Muscle of back (tissue), 13 donors: Measurements from ENCODE around the gene FHDC1. TPM values are rescaled to one million over a fixed set of nuclear protein-coding genes. Genes with fewer than 3 reads are reported as not detected.
A peak's percentile ranks its signal among the peaks of the same experiment; 100 is the strongest.
"Not testable (repeated sequence)": the region's sequence is repeated elsewhere in the genome, so short reads cannot be mapped to it uniquely, and the experiment has no call there.

Source experiments
- DNase-seq, 3 donors: peaks; one replicate each; pipeline versions ENCODE4 v3.0.0 to v3.0.0-alpha.2; 2013
- long read RNA-seq, 9 donors: transcript quantifications; one replicate each; lab custom pipeline, GENCODE V29; 2026
- polyA plus RNA-seq, 10 donors: library from polyadenylated mRNA; unstranded; fragments of 120-200 nt; gene quantifications; one replicate each; pipeline ENCODE4 v1.2.1, GENCODE V29; 2013; ENCODE audit not compliant: insufficient read length in 10 of 10

The FHDC1 gene
- 10 to 100 TPM in 2 of 10 donors, 1 to 10 TPM in 8; 5.9 to 11.5 (median 7.8) TPM for polyA plus RNA-seq
- long read RNA-seq, donor 1, result 0 reads
- long read RNA-seq, donor 2, result 0 reads
- long read RNA-seq, donor 3, result 0 reads
- long read RNA-seq, donor 4, result 0 reads
- long read RNA-seq, donor 5, full-length matches to known transcripts, result 2 of 2 reads
- long read RNA-seq, donor 5, partial matches to known transcripts, result 0 of 2 reads
- long read RNA-seq, donor 5, other reads (novel, unspliced or antisense), result 0 of 2 reads
- long read RNA-seq, donor 6, partial matches to known transcripts, result 9 of 9 reads
- long read RNA-seq, donor 6, other reads (novel, unspliced or antisense), result 0 of 9 reads
- long read RNA-seq, donor 7, result 0 reads
- long read RNA-seq, donor 8, result 0 reads
- long read RNA-seq, donor 9, result 0 reads

- peak in 1 of 3 donors; percentile 76 for DNase-seq
These were observed at the start of gene FHDC1 for GRCh38 chr4:152935631-152936445. FHDC1 (plus strand) TSS chr4:152936323; CDS start chr4:152943058, 6,735 bp downstream.

DNA sequence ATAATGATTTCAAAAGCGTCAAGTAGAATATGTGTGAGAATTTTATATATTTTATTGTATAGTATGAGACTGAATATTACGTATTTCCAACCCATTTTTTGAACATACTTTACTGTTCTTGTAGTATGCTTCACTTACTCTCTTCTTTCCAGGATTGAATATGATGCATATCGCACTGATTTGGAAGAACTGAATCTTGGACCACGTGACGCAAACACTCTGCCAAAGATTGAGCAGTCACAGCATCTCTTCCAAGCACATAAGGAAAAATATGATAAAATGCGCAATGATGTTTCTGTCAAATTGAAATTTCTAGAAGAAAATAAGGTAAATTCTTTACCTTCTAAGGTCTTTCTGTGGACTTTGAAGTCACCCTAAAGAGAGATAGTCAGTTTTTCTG lies 48.1 kb upstream of the FHDC1 start:
- DNase-seq, result no peak

DNA sequence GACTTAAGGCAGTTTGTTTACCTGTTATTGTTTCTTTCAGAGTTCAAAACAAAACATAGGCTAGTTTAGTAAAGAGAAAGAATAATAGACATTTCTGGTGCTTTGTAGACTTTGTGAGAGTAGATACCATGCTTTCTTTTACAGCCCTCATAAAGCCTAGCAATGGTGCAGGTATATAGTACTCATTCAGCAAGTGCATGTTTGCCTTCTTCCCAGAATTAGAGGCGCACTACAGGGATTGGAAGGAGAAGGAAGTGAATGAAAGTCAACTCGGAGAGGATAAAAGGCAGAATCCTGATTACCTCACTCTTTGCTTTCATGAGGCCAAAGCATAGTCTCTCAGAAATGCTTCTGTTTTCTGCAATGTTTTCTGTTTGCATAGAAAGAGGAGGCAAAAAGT lies 43.1 kb upstream of the FHDC1 start:
- no peak for DNase-seq

DNA sequence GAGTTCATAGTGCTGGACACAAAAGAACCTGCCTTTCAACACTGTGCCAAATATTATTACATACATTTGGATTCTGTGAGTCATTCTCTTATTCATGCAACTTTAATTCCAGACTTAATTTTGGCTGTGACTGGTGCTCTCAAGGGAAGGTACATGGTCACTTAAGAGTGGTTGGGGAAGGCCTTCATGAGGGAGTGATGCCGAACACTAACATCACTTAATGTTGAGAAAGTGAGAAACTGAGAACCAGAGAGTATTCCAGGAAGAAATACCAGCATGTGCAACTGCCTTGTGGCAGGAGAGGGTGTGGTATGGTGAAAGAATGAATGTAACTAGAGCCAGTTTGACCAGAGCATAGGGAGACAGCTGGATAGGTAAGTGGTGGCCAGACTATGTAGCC lies 41.5 kb upstream of the FHDC1 start:
- peak in 1 of 3 donors; percentile 25 for DNase-seq

- no peak for DNase-seq
These were observed 39.3 kb upstream of the FHDC1 start for GRCh38 chr4:152896811-152897210.

- DNase-seq, result not testable (repeated sequence)
These were observed 38.0 kb upstream of the FHDC1 start for GRCh38 chr4:152898133-152898532.

DNA sequence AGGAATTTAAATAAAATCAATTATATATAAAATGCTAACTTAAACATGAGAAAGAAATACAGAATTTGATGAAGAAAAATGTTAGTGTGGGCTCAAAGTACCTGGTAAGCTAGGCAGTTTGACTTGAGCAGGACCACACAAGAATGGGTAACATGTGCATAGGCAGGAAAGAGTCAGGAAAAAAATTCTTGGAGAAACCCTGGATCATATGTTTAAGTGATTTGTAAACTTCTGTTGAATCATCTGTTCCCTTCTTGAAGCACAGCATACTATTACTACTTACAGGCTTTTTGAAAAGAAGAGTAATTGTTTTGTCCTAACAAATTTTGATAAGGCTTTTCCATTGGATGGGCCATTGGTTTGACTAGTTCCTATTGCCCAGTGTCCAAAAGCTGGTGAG lies 37.5 kb upstream of the FHDC1 start:
- DNase-seq, result no peak

DNA sequence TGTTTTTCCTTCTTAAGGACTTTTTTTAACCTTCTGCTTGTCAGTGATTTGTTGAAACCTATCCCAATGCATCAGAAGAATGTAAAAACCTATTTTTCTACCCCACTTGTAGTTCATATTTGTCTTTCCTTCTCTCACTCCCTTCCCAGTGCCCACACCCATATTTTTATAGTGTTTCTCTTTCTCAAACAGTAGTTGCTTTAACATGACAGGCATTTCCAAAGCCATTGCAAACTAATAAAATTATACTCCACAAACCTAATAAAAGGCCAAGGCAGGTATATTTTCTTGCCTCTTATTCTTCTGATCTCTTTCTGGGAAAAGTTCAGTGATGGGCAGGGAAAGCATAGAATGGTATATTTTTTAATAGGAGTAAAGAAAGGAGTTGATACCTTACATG lies 35.7 kb upstream of the FHDC1 start:
- no peak for DNase-seq

- peak in 1 of 3 donors; percentile 10 for DNase-seq
These were observed 34.9 kb upstream of the FHDC1 start for GRCh38 chr4:152901205-152901604.

DNA sequence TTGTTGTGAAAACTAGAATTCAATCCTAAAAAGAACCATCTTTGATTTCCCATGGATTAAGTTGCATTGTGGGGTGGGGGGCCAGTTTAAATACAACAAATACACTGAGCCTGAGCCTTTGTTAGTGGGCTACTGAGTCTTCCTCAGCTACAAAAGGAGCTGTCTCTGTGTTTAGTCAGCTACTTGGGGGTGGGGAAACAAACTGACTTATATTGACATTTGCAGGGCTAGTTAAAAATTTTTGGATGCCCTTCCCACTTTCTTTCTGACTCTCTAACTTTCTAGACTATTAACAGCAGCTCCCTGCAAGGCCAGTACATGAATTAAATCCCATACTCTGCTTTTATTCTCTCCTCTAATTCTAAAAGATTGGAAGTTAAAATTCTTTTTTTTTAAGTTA lies 32.5 kb upstream of the FHDC1 start:
- no peak for DNase-seq

GRCh38 chr4:152909901-152910300 lies 26.2 kb upstream of the FHDC1 start:
- no peak for DNase-seq

GRCh38 chr4:152910521-152910920 lies 25.6 kb upstream of the FHDC1 start:
- DNase-seq, result no peak

DNA sequence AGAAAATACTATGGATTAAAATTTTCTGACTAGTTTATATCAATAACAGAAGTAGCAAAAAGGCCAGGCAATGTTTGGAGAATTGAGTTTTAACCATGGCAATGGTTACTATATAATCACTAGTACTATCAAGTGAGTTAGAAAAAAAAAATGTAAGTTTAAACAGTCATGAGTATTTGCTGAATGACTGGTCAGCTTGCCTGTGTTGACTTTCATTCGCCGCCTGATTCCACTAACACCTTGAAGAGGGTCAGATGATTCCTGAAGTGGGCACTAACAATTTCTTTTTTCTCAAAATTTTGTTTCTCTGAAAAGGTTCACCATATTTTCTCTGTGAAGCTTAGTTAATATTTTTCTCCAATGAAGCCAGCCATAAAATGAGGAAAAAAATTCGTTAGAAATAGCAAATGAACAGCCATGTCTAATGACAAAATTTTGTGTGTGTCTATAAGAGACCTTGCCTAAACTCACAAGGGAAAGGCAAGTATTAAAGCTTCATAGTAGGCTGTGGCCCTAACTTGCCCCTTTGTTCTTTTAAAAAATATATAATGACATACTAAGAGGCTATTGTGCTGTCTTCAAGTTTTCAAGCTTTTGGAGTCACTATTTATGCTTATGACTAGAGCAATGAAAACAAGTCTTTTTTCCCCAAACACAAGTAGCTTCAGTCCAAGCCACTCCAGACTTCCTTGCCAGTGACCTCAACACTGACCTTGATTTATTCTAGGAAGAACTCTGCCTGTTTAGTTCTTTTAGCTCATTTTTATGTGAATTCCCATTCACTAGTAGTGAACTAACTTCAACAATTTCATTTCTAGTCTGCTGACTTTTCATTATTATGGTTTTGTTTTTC lies 18.4 kb upstream of the FHDC1 start:
- no peak for DNase-seq

DNA sequence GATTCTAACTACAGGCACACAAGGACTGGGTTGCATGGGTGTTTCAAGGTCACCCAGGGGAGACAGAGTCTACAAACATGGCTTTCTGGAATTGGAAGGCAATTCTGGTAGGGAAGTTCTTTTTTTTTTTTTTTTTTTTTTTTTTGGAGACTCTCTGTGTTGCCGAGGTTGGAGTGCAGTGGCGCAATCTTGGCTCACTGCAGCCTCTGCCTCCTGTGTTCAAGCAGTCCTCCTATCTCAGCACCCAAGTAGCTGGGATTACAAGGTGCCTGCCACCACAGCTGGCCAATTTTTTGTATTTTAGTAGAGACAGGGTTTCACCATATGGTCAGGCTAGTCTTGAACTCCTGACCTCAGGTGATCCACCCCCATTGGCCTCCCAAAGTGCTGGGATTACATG lies 16.3 kb upstream of the FHDC1 start:
- no peak for DNase-seq

GRCh38 chr4:152920768-152921167 lies 15.4 kb upstream of the FHDC1 start:
- DNase-seq, result no peak

DNA sequence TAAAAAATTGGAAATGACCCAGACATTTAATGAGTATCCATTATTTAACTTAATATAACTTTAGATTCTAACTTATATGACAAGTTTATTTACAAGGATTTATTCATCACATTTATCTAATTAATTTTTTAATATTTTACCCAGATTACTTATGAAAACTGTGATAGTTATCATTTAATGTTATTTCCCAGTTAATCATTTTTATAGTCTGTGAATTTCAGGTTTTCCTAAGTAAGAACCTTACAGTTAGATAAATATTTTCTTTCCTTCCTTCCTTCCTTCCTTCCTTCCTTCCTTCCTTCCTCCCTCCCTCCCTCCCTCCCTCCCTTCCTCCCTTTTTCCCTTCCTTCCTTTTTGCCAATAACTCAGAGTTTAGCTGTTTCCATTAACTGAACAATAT lies 14.8 kb upstream of the FHDC1 start:
- no peak for DNase-seq

DNA sequence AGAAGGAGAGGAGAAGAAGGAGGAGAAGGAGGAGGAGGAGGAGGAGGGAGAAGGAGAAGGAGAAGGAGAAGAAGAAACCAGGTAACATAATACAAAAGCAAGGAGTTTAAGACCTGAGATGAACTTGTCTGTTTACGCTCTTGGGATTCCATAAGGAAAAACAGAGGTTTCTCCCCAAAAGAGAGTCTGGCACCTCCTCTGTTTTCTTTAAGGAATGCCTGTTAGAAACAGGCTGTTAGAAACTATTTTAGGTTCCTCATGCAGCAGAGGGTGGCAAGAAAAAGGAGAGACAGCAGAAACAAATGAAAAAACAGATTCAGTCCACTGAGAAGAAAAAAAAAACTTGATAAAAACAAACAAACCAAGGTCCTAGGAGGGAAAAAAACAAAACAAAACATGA lies 10.3 kb upstream of the FHDC1 start:
- no peak for DNase-seq

DNA sequence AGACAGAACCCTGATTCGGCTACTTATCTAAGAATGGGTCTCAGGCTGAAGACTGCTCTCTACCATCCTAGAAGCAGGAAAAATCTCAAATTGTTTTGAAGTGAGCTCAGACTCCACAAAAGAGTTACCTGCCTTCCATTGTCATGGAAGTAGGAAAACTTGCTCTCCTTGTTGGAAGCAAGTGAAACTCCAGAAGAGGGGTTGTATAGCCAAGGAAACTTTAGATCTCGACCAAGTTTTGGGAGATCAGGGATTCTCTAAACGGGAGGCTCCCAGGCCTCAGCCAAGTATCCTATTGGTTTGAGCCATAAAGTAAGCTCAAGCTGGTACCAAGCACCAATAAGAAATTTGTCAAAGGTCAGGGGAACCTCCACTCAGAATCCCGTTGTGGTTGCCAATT lies 9.2 kb upstream of the FHDC1 start:
- DNase-seq, result no peak

- DNase-seq, result no peak
These were observed 8.4 kb upstream of the FHDC1 start for GRCh38 chr4:152927737-152928136.

- no peak for DNase-seq
These were observed 7.8 kb upstream of the FHDC1 start for GRCh38 chr4:152928286-152928685.

- no peak for DNase-seq
These were observed 6.2 kb upstream of the FHDC1 start for GRCh38 chr4:152929888-152930287.

GRCh38 chr4:152935143-152935542 lies 980 bp upstream of the FHDC1 start:
- no peak for DNase-seq
